Activated CD4-positive, CD25-positive, alpha-beta regulatory T cell treated with anti-CD3 and anti-CD28 coated beads, Interleukin-2, amount 50 U/mL, for 24 hours (primary cell): ENCODE results near the gene PHOX2A.

Experiments used
- ATAC-seq, 2 donors: fragments of 150-1000 bp; cut with Tn5 transposase; one replicate each; pipeline ENCODE4 v1.10.0; 2021; ENCODE audit warnings: mild to moderate bottlenecking in 1 of 2, moderate library complexity in 1 of 2

Gene PHOX2A

DNA sequence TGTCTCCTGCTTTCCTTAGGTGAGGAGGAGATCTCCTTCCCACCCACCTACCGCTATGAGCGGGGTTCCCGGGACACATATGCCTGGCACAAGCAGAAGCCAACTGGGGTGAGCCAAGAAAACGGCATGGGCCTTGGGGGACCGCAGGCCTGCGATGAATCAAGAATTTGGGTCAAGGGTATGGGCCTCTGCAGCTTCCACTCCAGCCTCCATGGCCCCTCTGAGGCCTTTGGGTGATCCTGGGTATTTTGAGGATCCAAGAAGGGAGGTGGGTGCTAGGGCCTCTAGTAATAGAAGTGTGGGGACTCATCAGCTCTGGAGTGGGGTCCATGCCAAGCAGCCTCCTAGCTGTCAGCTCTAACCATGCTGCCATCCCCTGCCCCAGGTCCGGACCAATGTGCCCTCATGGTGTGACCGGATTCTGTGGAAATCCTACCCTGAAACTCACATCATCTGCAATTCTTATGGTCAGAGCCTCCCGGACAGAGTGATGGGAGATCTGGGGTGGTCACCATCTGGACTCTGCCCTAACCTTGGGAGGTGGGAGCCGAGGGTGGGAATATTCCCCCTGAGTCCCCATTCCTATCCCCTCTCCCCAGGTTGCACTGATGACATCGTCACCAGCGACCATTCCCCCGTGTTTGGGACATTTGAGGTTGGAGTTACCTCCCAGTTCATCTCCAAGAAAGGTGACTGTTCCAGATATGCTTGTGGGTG is 10.8 kb downstream of the PHOX2A start:
- ATAC-seq = no peak

DNA sequence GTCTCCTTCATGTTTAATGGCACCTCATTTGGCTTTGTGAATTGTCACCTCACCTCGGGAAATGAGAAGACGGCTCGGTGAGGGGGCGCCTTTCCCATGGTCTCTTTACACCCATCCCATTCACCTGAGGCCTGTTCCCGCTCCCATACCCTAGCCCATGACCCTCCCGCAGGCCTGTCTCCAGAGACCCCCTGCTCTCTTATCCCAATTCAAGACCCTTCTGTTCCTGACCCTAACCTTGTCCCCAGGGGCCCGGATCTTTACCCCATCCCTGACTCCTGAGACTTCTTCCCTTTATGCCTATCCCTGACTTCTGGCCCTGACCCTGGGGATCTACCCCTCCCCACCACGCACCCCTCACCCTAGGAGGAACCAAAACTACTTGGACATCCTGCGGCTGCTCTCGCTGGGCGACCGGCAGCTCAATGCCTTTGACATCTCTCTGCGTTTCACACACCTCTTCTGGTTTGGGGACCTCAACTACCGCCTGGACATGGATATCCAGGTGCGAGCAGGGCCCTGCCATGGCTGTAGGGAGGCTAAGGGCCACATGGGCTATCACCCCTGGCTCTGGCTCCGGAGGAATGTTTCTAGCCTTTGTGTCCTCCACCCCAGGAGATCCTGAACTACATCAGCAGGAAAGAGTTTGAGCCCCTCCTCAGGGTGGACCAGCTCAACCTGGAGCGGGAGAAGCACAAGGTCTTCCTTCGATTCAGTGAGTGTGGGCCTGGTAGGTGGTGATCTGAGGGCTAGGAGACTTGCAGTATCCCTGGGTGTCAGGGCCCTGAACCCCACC is 11.5 kb downstream of the PHOX2A start:
- ATAC-seq = no peak

DNA sequence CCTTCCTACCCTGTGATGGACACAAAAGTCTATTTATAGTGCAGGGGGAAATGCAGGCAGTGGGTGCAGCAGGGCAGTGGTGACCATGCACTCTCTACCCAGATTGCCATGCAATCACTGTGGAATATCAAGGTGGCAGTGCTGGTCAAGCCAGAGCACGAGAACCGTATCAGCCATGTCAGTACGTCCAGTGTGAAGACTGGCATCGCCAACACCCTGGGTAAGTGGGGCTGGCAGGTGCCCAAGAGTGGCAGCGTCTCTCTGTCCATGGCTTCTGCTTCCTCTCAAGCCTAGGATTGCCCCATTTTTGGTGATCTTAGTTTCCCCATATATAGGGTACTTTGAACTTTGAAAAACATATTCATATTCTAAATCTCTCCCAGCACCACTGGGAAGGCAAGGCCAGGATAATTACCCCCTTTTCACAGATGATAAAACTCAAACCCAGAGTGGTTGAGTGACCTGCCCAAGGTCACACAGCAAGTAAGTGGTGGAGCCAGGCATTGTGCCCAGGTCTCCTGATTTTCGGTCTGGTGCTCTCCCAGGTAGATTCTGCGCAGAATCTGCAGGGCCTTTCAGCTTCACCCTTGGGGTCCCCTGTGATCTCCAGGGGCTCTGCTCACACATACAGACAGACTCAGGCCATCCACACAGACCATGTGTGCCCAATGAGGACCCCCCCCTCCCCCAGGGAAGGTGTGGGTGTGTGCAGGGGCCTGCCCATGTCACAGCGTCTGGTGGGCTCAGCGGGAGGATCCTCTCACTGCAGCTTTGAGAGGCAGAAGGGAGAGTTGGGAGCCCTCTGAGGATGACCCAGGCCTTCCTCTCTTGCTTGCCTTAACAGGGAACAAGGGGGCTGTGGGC is 12.3 kb downstream of the PHOX2A start:
- no peak for ATAC-seq

GRCh38 chr11:72230764-72231365 is 13.1 kb downstream of the PHOX2A start:
- no peak for ATAC-seq

DNA sequence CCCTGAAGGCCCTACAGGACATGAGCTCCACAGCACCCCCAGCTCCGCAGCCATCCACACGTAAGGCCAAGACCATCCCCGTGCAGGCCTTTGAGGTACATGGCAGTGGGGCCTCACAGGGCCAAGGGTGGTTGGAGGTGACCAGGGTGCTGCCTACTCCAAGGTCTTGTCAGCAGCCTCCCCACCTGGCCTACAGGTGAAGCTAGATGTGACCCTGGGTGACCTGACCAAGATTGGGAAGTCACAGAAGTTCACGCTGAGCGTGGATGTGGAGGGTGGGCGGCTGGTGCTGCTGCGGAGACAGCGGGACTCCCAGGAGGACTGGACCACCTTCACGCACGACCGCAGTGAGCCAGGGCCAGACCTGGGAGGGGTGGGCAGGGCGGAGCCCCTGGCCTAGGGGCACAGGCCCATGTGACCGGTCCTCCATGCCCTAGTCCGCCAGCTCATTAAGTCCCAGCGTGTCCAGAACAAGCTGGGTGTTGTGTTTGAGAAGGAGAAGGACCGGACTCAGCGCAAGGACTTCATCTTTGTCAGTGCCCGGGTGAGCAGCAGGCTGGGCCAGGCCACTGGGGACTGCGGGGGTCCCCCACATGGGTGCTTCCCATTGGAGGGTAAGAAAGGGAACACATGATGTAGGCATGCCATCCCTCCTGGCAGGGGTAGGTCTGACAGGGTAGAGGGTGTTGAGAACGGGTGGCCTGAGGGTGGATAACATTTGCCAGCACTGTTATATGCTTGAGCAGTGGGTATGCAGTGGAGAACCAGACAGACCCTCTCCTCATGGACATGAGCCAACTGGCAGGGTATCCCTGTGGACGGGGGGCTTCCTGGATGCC is 13.8 kb downstream of the PHOX2A start:
- ATAC-seq = no peak

DNA sequence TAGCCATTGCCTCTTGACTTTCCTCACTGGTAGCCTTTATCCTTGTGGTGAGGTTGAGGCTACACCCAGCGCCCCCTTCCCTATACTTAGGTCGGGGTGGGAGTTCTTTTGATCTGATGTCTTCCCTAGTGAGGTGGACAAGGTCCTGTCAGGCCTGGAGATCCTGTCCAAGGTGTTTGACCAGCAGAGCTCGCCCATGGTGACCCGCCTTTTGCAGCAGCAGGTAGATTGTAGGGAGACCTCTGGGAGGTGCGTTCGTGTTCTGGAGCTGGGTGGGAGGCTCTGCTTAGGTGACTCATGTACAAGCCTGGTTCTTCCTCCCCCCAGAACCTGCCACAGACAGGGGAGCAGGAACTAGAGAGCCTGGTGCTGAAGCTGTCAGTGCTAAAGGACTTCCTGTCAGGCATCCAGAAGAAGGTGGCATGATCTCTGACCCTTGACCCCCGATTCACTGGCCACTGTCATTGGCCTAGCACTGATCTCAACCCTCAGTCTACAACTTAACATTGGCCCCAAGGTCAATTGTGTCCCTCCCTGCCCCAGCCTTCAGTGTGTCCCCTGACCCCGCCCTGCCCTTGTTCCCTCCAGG is 14.5 kb downstream of the PHOX2A start:
- ATAC-seq = no peak

DNA sequence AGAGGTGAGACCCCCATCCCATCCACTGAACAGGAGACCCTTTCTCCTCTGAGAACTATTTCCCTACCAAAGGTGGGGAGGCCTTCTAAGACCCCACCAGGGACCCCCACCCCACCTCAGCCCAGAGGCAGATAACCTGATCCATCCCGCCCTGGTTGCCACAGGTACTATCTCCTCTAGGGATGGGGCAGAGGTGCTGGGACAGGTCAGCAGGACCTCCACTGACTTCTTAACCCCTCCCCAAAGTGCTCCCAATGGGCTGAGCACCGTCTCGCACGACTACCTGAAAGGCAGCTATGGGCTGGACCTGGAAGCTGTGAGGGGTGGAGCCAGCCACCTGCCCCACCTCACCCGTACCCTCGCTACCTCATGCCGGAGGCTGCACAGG is 15.1 kb downstream of the PHOX2A start:
- no peak for ATAC-seq

GRCh38 chr11:72228229-72228843 is 15.6 kb downstream of the PHOX2A start:
- no peak for ATAC-seq

GRCh38 chr11:72227316-72228228 is 16.4 kb downstream of the PHOX2A start:
- no peak for ATAC-seq

GRCh38 chr11:72226701-72227100 is 17.3 kb downstream of the PHOX2A start:
- no peak for ATAC-seq

GRCh38 chr11:72225411-72225951 is 18.5 kb downstream of the PHOX2A start:
- ATAC-seq = peak; percentile 10 to 19

GRCh38 chr11:72224564-72225410 is 19.2 kb downstream of the PHOX2A start, which contains the start of gene INPPL1:
TSS of gene INPPL1 (plus strand) at chr11:72224767. CDS start at chr11:72224985, 218 bp downstream.
- no peak for ATAC-seq

- peak; percentile 56 to 60 for ATAC-seq
These were observed 20.1 kb downstream of the PHOX2A start for GRCh38 chr11:72223615-72224563.

GRCh38 chr11:72222907-72223614 is 20.9 kb downstream of the PHOX2A start:
- ATAC-seq = peak; percentile 77 to 80

- no peak for ATAC-seq
These were observed 21.7 kb downstream of the PHOX2A start for GRCh38 chr11:72222106-72222891.
